Measurements from ENCODE around the gene EIF2A.

Gene EIF2A

GRCh38 chr3:150623945-150624344, 77.4 kb downstream of the EIF2A start:
- TF ChIP-seq POLR2A (IDR thresholded peaks at IDR 0.05; ENCODE audit: low read length) (no peak), GATA1 (IDR thresholded peaks at IDR 0.05; ENCODE audit: low read depth, low read length) (no peak)
- DNase-seq, result no peak

- DNase-seq, result no peak
- TF ChIP-seq POLR2A (IDR thresholded peaks at IDR 0.05; ENCODE audit: low read length), result no peak
- no peak for TF ChIP-seq GATA1 (IDR thresholded peaks at IDR 0.05; ENCODE audit: low read depth, low read length)
These were observed 79.8 kb downstream of the EIF2A start for GRCh38 chr3:150626148-150626930.

GRCh38 chr3:150627557-150627956, 81.0 kb downstream of the EIF2A start:
- DNase-seq, result no peak
- TF ChIP-seq POLR2A (IDR thresholded peaks at IDR 0.05; ENCODE audit: low read length), result no peak
- no peak for TF ChIP-seq GATA1 (IDR thresholded peaks at IDR 0.05; ENCODE audit: low read depth, low read length)

- TF ChIP-seq POLR2A (IDR thresholded peaks at IDR 0.05; ENCODE audit: low read length) (no peak), GATA1 (IDR thresholded peaks at IDR 0.05; ENCODE audit: low read depth, low read length) (no peak)
- DNase-seq, result peak; percentile 38 to 67
These were observed 85.1 kb downstream of the EIF2A start for GRCh38 chr3:150631515-150632221.

DNA sequence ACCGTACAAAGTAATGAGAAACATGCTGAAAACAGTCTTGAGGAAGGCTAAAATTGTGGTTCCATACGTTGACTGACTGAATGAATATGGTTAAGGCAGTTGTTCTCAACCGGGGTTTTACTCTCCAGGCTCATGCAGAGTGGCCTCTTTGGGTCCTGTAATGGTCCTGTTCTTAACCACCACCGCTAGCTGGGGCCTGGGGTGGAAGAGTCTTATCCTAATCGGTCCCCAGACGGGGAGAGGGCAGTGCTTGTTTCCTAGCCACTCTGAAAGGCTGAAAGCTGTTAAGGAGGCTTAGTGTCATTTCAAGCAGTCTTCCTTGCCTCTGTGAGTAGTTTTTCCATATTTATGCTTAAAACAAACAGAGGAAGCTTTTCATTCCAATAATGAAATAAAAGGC, 88.5 kb downstream of the EIF2A start:
- TF ChIP-seq GATA1 (IDR thresholded peaks at IDR 0.05; ENCODE audit: low read depth, low read length) (no peak), POLR2A (IDR thresholded peaks at IDR 0.05; ENCODE audit: low read length) (no peak)
- DNase-seq, result no peak

DNA sequence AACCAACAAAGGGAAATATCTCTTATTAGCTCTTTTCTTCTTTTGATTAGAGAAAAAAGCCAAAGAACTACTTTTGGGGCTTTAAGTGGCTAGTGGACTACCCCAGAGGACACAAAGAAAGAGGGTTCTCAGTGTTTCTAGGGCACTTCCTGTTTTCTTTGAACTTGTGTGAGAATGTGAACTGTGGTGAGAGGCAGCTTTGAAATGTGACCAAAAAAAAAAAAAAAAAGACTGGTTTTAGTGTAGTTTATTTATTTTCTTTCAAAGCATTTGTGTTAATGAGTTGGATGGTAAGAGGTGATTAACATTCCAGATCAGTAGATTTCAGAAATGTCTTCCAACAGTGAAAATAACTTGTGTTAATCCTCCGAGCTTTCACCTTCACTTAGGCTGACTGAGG, 88.9 kb downstream of the EIF2A start:
- no peak for DNase-seq
- TF ChIP-seq POLR2A (IDR thresholded peaks at IDR 0.05; ENCODE audit: low read length) (no peak), GATA1 (IDR thresholded peaks at IDR 0.05; ENCODE audit: low read depth, low read length) (no peak)
